ENCODE data around the gene CCDC148.

- no peak for TF ChIP-seq ZNF274 (IDR thresholded peaks at IDR 0.05; ENCODE audit: low read depth, low read length)
- TF ChIP-seq SUZ12 (IDR thresholded peaks at IDR 0.05; ENCODE audit: extremely low read depth, insufficient read depth, insufficient read length), result no peak
- TF ChIP-seq YY1 (IDR thresholded peaks at IDR 0.05; ENCODE audit: insufficient read depth, insufficient read length), result no peak
These were observed 4.2 kb upstream of the CCDC148 start for GRCh38 chr2:158460632-158461297.
